Keratinocyte (primary cell): ENCODE results near the gene ENTPD6.
"Not testable (repeated sequence)": the region's sequence is repeated elsewhere in the genome, so short reads cannot be mapped to it uniquely, and the experiment has no call there.

Experiments
- EZH2 ChIP-seq: IDR thresholded peaks from one replicate; pipeline ENCODE4 v1.6.1; 2012; ENCODE audit warnings: inconsistent platforms, mild to moderate bottlenecking, low read length, moderate library complexity
- TF ChIP-seq, protein P1 (sequence below), 3 experiments: IDR thresholded peaks in 1 of 3; conservative IDR thresholded peaks in 1 of 3; optimal IDR thresholded peaks in 1 of 3; 2 replicates in 2 of 3; 3 replicates in 1 of 3; pipeline versions ENCODE3 to v1.5.1; 2011; ENCODE audit warnings: low read length in 3 of 3, mild to moderate bottlenecking in 3 of 3, moderate library complexity in 2 of 3, control low read depth in 1 of 3, inconsistent platforms in 1 of 3; ENCODE audit not compliant: insufficient read depth in 2 of 3; ENCODE audit errors: extremely low read depth in 1 of 3

DNA sequence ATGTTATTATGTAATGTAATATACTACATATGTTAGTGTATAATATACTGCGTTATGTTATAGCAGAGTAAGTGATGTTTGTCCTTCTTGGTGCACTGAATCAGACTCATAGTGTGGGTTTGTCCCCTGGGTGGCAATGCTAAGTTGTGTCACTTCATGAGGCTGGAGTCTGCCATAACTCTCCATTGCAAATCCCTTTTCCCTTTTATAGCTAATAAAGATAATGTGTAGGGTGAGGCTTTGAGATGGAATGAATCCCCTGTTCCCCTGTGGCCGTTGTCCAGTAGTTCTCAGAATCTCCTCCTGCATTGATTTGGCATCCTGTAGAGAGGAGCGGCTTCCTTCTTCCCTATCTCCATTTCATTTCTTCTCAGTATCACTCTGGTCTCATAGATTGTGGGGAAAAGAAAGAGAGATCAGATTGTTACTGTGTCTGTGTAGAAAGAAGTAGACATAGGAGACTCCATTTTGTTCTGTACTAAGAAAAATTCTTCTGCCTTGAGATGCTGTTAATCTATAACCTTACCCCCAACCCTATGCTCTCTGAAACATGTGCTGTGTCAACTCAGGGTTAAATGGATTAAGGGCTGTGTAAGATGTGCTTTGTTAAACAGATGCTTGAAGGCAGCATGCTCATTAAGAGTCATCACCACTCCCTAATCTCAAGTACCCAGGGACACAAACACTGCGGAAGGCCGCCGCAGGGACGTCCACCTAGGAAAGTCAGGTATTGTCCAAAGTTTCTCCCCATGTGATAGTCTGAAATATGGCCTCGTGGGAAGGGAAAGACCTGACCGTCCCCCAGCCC, 45.5 kb downstream of the ENTPD6 start:
- TF ChIP-seq, protein P1, sequence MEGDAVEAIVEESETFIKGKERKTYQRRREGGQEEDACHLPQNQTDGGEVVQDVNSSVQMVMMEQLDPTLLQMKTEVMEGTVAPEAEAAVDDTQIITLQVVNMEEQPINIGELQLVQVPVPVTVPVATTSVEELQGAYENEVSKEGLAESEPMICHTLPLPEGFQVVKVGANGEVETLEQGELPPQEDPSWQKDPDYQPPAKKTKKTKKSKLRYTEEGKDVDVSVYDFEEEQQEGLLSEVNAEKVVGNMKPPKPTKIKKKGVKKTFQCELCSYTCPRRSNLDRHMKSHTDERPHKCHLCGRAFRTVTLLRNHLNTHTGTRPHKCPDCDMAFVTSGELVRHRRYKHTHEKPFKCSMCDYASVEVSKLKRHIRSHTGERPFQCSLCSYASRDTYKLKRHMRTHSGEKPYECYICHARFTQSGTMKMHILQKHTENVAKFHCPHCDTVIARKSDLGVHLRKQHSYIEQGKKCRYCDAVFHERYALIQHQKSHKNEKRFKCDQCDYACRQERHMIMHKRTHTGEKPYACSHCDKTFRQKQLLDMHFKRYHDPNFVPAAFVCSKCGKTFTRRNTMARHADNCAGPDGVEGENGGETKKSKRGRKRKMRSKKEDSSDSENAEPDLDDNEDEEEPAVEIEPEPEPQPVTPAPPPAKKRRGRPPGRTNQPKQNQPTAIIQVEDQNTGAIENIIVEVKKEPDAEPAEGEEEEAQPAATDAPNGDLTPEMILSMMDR (optimal IDR thresholded peaks at IDR 0.05 in 1 of 3, IDR thresholded peaks at IDR 0.05 in 1 of 3, conservative IDR thresholded peaks at IDR 0.05 in 1 of 3; ENCODE audit: extremely low read depth in 1 of 3, insufficient read depth in 2 of 3, low read length in 3 of 3) = not testable (repeated sequence)
- TF ChIP-seq EZH2 = not testable (repeated sequence)
